Stimulated activated memory B cell treated with anti-CD40 and anti-IgM and Interleukin-4, amounts not matched to agents 10 μg/mL and 1 μg/mL and 100 μg/mL, for 72 hours (primary cell): ENCODE results near the gene MAML1.
"Not testable (repeated sequence)": the region's sequence is repeated elsewhere in the genome, so short reads cannot be mapped to it uniquely, and the experiment has no call there.

Experiments
- ATAC-seq: fragments of 150-1000 bp; cut with Tn5 transposase; 2 replicates; pipeline ENCODE4 v1.10.0; 2021
- H3K27ac Mint-ChIP-seq: one replicate; pipeline ENCODE4 v1.8.0; 2022; ENCODE audit warnings: mild to moderate bottlenecking, mixed read lengths
- H3K27me3 Mint-ChIP-seq: one replicate; pipeline ENCODE4 v1.8.0; 2022; ENCODE audit warnings: mixed read lengths
- H3K36me3 Mint-ChIP-seq: one replicate; pipeline ENCODE4 v1.8.0; 2022; ENCODE audit warnings: mixed read lengths
- H3K4me1 Mint-ChIP-seq: one replicate; pipeline ENCODE4 v1.8.0; 2022; ENCODE audit warnings: mixed read lengths
- H3K4me3 Mint-ChIP-seq: one replicate; pipeline ENCODE4 v1.8.0; 2022; ENCODE audit warnings: mild to moderate bottlenecking, moderate library complexity, mixed read lengths
- H3K9me3 Mint-ChIP-seq: one replicate; pipeline ENCODE4 v1.8.0; 2022; ENCODE audit warnings: mixed read lengths

Gene MAML1

GRCh38 chr5:179732412-179732917 lies at the start of gene MAML1:
Gene MAML1, plus strand, starts transcription at chr5:179732822. Its CDS starts 291 bp downstream, at chr5:179733113.
- Mint-ChIP-seq H3K27me3 (no peaks in the 10 kb centered on the region), H3K9me3 (no peaks in the 10 kb centered on the region), H3K4me1 (peaks cover 54% of the 10 kb centered on the region), H3K27ac (peak within 1 kb of the TSS; percentile 86), H3K36me3 (peaks cover 28% of the 10 kb centered on the region), H3K4me3 (peak within 1 kb of the TSS; percentile 90)
- ATAC-seq, result peak; percentile 99

GRCh38 chr5:179689212-179689611 lies 43.4 kb upstream of the MAML1 start:
- not testable (repeated sequence) for H3K27me3 Mint-ChIP-seq, H3K9me3 Mint-ChIP-seq, ATAC-seq, H3K4me1 Mint-ChIP-seq, H3K27ac Mint-ChIP-seq, H3K36me3 Mint-ChIP-seq, H3K4me3 Mint-ChIP-seq

- no peak overlapping the region for H3K4me3 Mint-ChIP-seq
- peaks cover 16% of the 10 kb centered on the region for H3K4me1 Mint-ChIP-seq
- no peaks in the 10 kb centered on the region for H3K9me3 Mint-ChIP-seq
- no peaks in the 10 kb centered on the region for H3K27me3 Mint-ChIP-seq
- H3K36me3 Mint-ChIP-seq, result peaks cover 6% of the 10 kb centered on the region
- no peak overlapping the region for H3K27ac Mint-ChIP-seq
- ATAC-seq, result no peak
These were observed 38.1 kb upstream of the MAML1 start for GRCh38 chr5:179694561-179694960.

GRCh38 chr5:179696603-179697002 lies 36.0 kb upstream of the MAML1 start:
- ATAC-seq, result no peak
- Mint-ChIP-seq H3K36me3 (peaks cover 6% of the 10 kb centered on the region), H3K9me3 (no peaks in the 10 kb centered on the region), H3K4me1 (peaks cover 30% of the 10 kb centered on the region), H3K4me3 (no peak overlapping the region), H3K27ac (no peak overlapping the region), H3K27me3 (no peaks in the 10 kb centered on the region)

- no peak for ATAC-seq
- Mint-ChIP-seq H3K4me1 (peaks cover 34% of the 10 kb centered on the region), H3K4me3 (peak overlapping the region; percentile 60)
These were observed 35.5 kb upstream of the MAML1 start for GRCh38 chr5:179697108-179697507.

GRCh38 chr5:179697543-179697942 lies 35.1 kb upstream of the MAML1 start:
- Mint-ChIP-seq H3K4me1 (peaks cover 38% of the 10 kb centered on the region), H3K4me3 (peak overlapping the region; percentile 60), H3K27ac (peak overlapping the region; percentile 100)

More at GRCh38 chr5:179697108-179697507, 35.5 kb upstream of the MAML1 start:
- no peaks in the 10 kb centered on the region for H3K9me3 Mint-ChIP-seq
- H3K27ac Mint-ChIP-seq, result peak overlapping the region; percentile 100
- H3K27me3 Mint-ChIP-seq, result no peaks in the 10 kb centered on the region
- peaks cover 7% of the 10 kb centered on the region for H3K36me3 Mint-ChIP-seq

GRCh38 chr5:179697993-179698934 lies 34.4 kb upstream of the MAML1 start:
- peak; percentile 97 for ATAC-seq
- peak overlapping the region; percentile 95 for H3K4me3 Mint-ChIP-seq
- peak overlapping the region; percentile 100 for H3K27ac Mint-ChIP-seq
- H3K4me1 Mint-ChIP-seq, result peaks cover 42% of the 10 kb centered on the region
- no peaks in the 10 kb centered on the region for H3K27me3 Mint-ChIP-seq
- no peaks in the 10 kb centered on the region for H3K9me3 Mint-ChIP-seq
- peaks cover 19% of the 10 kb centered on the region for H3K36me3 Mint-ChIP-seq

More at GRCh38 chr5:179697543-179697942, 35.1 kb upstream of the MAML1 start:
- not testable (repeated sequence) for H3K27me3 Mint-ChIP-seq, H3K9me3 Mint-ChIP-seq, ATAC-seq
- peaks cover 11% of the 10 kb centered on the region for H3K36me3 Mint-ChIP-seq

- H3K27me3 Mint-ChIP-seq, result no peaks in the 10 kb centered on the region
- H3K4me1 Mint-ChIP-seq, result peaks cover 50% of the 10 kb centered on the region
- no peaks in the 10 kb centered on the region for H3K9me3 Mint-ChIP-seq
- ATAC-seq, result no peak
- peaks cover 27% of the 10 kb centered on the region for H3K36me3 Mint-ChIP-seq
- H3K4me3 Mint-ChIP-seq, result peak within 1 kb of the TSS; percentile 95
- peak within 1 kb of the TSS; percentile 100 for H3K27ac Mint-ChIP-seq
These were observed 33.5 kb upstream of the MAML1 start, which contains the start of gene CANX for GRCh38 chr5:179698935-179699615. Gene CANX, plus strand, starts transcription at chr5:179698967. Its CDS starts 6,715 bp downstream, at chr5:179705682.

- peak; percentile 14 for ATAC-seq
- H3K4me1 Mint-ChIP-seq, result peaks cover 50% of the 10 kb centered on the region
These were observed 32.9 kb upstream of the MAML1 start for GRCh38 chr5:179699616-179700237.

GRCh38 chr5:179700401-179700918 lies 32.2 kb upstream of the MAML1 start:
- H3K36me3 Mint-ChIP-seq, result peaks cover 30% of the 10 kb centered on the region
- ATAC-seq, result no peak
- peak overlapping the region; percentile 100 for H3K27ac Mint-ChIP-seq
- peak overlapping the region; percentile 95 for H3K4me3 Mint-ChIP-seq
- no peaks in the 10 kb centered on the region for H3K27me3 Mint-ChIP-seq
- peaks cover 54% of the 10 kb centered on the region for H3K4me1 Mint-ChIP-seq
- no peaks in the 10 kb centered on the region for H3K9me3 Mint-ChIP-seq

More at GRCh38 chr5:179699616-179700237, 32.9 kb upstream of the MAML1 start:
- H3K4me3 Mint-ChIP-seq, result peak overlapping the region; percentile 95
- H3K36me3 Mint-ChIP-seq, result peaks cover 24% of the 10 kb centered on the region
- H3K27ac Mint-ChIP-seq, result peak overlapping the region; percentile 100
- no peaks in the 10 kb centered on the region for H3K27me3 Mint-ChIP-seq
- H3K9me3 Mint-ChIP-seq, result no peaks in the 10 kb centered on the region

- Mint-ChIP-seq H3K4me1 (no peaks in the 10 kb centered on the region), H3K4me3 (no peak overlapping the region), H3K27me3 (no peaks in the 10 kb centered on the region), H3K27ac (no peak overlapping the region), H3K36me3 (peaks cover 40% of the 10 kb centered on the region), H3K9me3 (no peaks in the 10 kb centered on the region)
- no peak for ATAC-seq
These were observed 16.3 kb upstream of the MAML1 start for GRCh38 chr5:179716286-179716685.

GRCh38 chr5:179720222-179720621 lies 12.4 kb upstream of the MAML1 start:
- Mint-ChIP-seq H3K27me3 (no peaks in the 10 kb centered on the region), H3K27ac (no peak overlapping the region), H3K9me3 (no peaks in the 10 kb centered on the region), H3K36me3 (peaks cover 62% of the 10 kb centered on the region), H3K4me3 (no peak overlapping the region), H3K4me1 (no peaks in the 10 kb centered on the region)
- ATAC-seq, result no peak

- H3K27ac Mint-ChIP-seq, result peak overlapping the region; percentile 22
- no peaks in the 10 kb centered on the region for H3K27me3 Mint-ChIP-seq
- ATAC-seq, result no peak
- peaks cover 12% of the 10 kb centered on the region for H3K4me1 Mint-ChIP-seq
- peaks cover 58% of the 10 kb centered on the region for H3K36me3 Mint-ChIP-seq
- no peaks in the 10 kb centered on the region for H3K9me3 Mint-ChIP-seq
- no peak overlapping the region for H3K4me3 Mint-ChIP-seq
These were observed 8.5 kb upstream of the MAML1 start for GRCh38 chr5:179724163-179724562.

GRCh38 chr5:179727106-179727505 lies 5.5 kb upstream of the MAML1 start:
- H3K4me1 Mint-ChIP-seq, result peaks cover 30% of the 10 kb centered on the region
- no peak for ATAC-seq
- no peaks in the 10 kb centered on the region for H3K9me3 Mint-ChIP-seq
- H3K4me3 Mint-ChIP-seq, result no peak overlapping the region
- peaks cover 68% of the 10 kb centered on the region for H3K36me3 Mint-ChIP-seq
- no peaks in the 10 kb centered on the region for H3K27me3 Mint-ChIP-seq
- H3K27ac Mint-ChIP-seq, result peak overlapping the region; percentile 32

- no peak for ATAC-seq
- peaks cover 46% of the 10 kb centered on the region for H3K36me3 Mint-ChIP-seq
- no peak overlapping the region for H3K4me3 Mint-ChIP-seq
- no peak overlapping the region for H3K27ac Mint-ChIP-seq
- H3K27me3 Mint-ChIP-seq, result no peaks in the 10 kb centered on the region
- H3K4me1 Mint-ChIP-seq, result peaks cover 39% of the 10 kb centered on the region
- H3K9me3 Mint-ChIP-seq, result no peaks in the 10 kb centered on the region
These were observed 3.3 kb upstream of the MAML1 start for GRCh38 chr5:179729303-179729702.
